ENCODE measurements around the gene AHCTF1. TPM values are rescaled to one million over a fixed set of nuclear protein-coding genes. Genes with fewer than 3 reads are reported as not detected.

The AHCTF1 gene
- total and polyA plus RNA-seq, 2 of the 8 experiments (the other 6 are each of a cell fraction or from before 2014, with no cell fraction given) = 7.9 to 44.5 TPM

- Histone ChIP-seq H2BK15ac (ENCODE audit: low read length) (no peak overlapping the region), H3K4ac (replicated peaks; ENCODE audit: insufficient read length, low read depth, low read length) (no peak overlapping the region), H4K8ac (ENCODE audit: extremely low read depth, insufficient read depth, low read length) (no peak overlapping the region), H3K27ac (ENCODE audit: low read depth, low read length) (no peak overlapping the region), H2BK5ac (ENCODE audit: low read depth, low read length) (no peak overlapping the region), H3K56ac (replicated peaks; ENCODE audit: insufficient read length, low read depth, low read length) (no peak overlapping the region), H3K23ac (ENCODE audit: insufficient read length) (no peak overlapping the region), H2AFZ (ENCODE audit: low read length) (no peak overlapping the region), H3K4me2 (ENCODE audit: insufficient read depth in 1 of 2, low read depth in 2 of 2, low read length in 2 of 2) (no peak overlapping the region), H3K9me3 (ENCODE audit: insufficient read depth in 2 of 2, low read depth in 1 of 2, low read length in 1 of 2) (peaks cover 31 to 58% of the 10 kb centered on the region in 2 experiments), H2BK12ac (ENCODE audit: low read depth, low read length) (no peak overlapping the region), H3K4me1 (replicated peaks in 1 of 4; ENCODE audit: control insufficient read depth in 3 of 4, insufficient read depth in 4 of 4, low read length in 3 of 4) (no peaks in the 10 kb centered on the region), H4K20me1 (replicated peaks in 1 of 2; ENCODE audit: control insufficient read depth in 1 of 2, insufficient read depth in 2 of 2, low read length in 2 of 2) (no peaks in the 10 kb centered on the region), H3K9ac (replicated peaks in 1 of 4; ENCODE audit: extremely low read depth in 1 of 4, low read depth in 3 of 4, low read length in 3 of 4) (no peak overlapping the region), H3K4me3 (ENCODE audit: extremely low read depth in 1 of 4, insufficient read depth in 2 of 4, low read depth in 3 of 4, low read length in 4 of 4) (no peak overlapping the region), H2BK20ac (ENCODE audit: low read length) (no peak overlapping the region), H3K23me2 (ENCODE audit: low read depth, low read length) (no peaks in the 10 kb centered on the region), H2AK5ac (ENCODE audit: low read depth, low read length) (no peak overlapping the region), H3K14ac (ENCODE audit: insufficient read length) (no peak overlapping the region), H4K5ac (ENCODE audit: insufficient read length, low read depth, low read length) (no peak overlapping the region), H3K36me3 (ENCODE audit: control insufficient read depth in 2 of 4, insufficient read depth in 4 of 4, low read length in 3 of 4) (peaks cover 0 to 39% (median 9%) of the 10 kb centered on the region in 4 experiments; a peak in 2 of 8 replicates), H3K18ac (ENCODE audit: extremely low read depth, low read length) (no peak overlapping the region), H3K79me1 (ENCODE audit: low read depth, low read length) (no peaks in the 10 kb centered on the region), H3K79me2 (ENCODE audit: control insufficient read depth in 1 of 2, insufficient read depth in 2 of 2, low read length in 2 of 2) (no peaks in the 10 kb centered on the region), H3K27me3 (replicated peaks in 1 of 4; ENCODE audit: control insufficient read depth in 3 of 4, extremely low read depth in 1 of 4, insufficient read depth in 3 of 4, low read length in 3 of 4) (no peaks in the 10 kb centered on the region), H2BK120ac (replicated peaks; ENCODE audit: low read depth, low read length) (no peak overlapping the region), H4K91ac (replicated peaks; ENCODE audit: insufficient read length, low read length) (no peak overlapping the region)
- POLR2A ChIA-PET (ENCODE audit: partially characterized antibody) = interaction anchor here (0.8 kb wide), 1 partner anchor 135 kb away, joined by 3 read pairs; no protein-coding TSS in a partner anchor
- CTCF ChIA-PET (ENCODE audit: partially characterized antibody) = interaction anchor here (0.6 to 2.9 kb wide), 13 partner anchors 10 to 118 kb away, joined by 3 to 18 read pairs (median 4); no protein-coding TSS in a partner anchor
- TF ChIP-seq TCF12 (IDR thresholded peaks at IDR 0.05; ENCODE audit: low read depth, low read length) (0 out of 2 replicates have a peak, but pooled peaks have one; percentile 22), CTBP2 (IDR thresholded peaks at IDR 0.05; ENCODE audit: borderline replicate concordance, insufficient read depth, insufficient read length, low read length) (no peak), PHF8 (conservative IDR thresholded peaks at IDR 0.05; ENCODE audit: low read depth, low read length) (no peak), RAD21 (IDR thresholded peaks at IDR 0.05 in 1 of 2, conservative IDR thresholded peaks at IDR 0.05 in 1 of 2; ENCODE audit: low read depth in 2 of 2, low read length in 2 of 2) (peak; percentile 76 to 77), CTCF (IDR thresholded peaks at IDR 0.05; ENCODE audit: control extremely low read depth in 1 of 3, insufficient read depth in 1 of 3, low read depth in 1 of 3, low read length in 3 of 3) (peak; percentile 73 to 90 (median 83))
- DNase-seq (ENCODE audit: low read depth in 1 of 2, low spot score in 2 of 2) = peak; percentile 47 to 82
- WGBS, 2 experiments (ENCODE audit: extremely low coverage in 1 of 2, insufficient coverage in 1 of 2, insufficient read length in 1 of 2, insufficient replicate concordance in 2 of 2, low coverage in 1 of 2, low lambda C conversion rate in 2 of 2, missing lambda C conversion rate in 1 of 2) = 87% methylated on average over 12 of the region's 12 CpGs; no CpG with 5 or more reads in 1 of the 2 experiments
- FAIRE-seq = no peak
Observed at GRCh38 chr1:246971090-246971721, 39.5 kb upstream of the AHCTF1 start.
